Measurements from ENCODE around the gene SMIM29.

- TF ChIP-seq CTCF (IDR thresholded peaks at IDR 0.05; ENCODE audit: insufficient read depth, low read length), result no peak
- no peak for TF ChIP-seq GABPA (IDR thresholded peaks at IDR 0.05; ENCODE audit: low read depth)
These were observed 26.5 kb upstream of the SMIM29 start for GRCh38 chr6:34275128-34275804.

Data from HL-60 (cell line).